GM23248 (cell line): ENCODE results near the gene USP6NL. TPM values are rescaled to one million over a fixed set of nuclear protein-coding genes. Genes with fewer than 3 reads are reported as not detected.
A peak's percentile ranks its signal among the peaks of the same experiment; 100 is the strongest.

Experiments
- DNase-seq: peaks from one replicate; pipeline ENCODE4 v3.0.0-alpha.2; 2015
- H2AFZ ChIP-seq: fragments of 200-600 bp; sonication (generic); 2 replicates; pipeline ENCODE4 v1.6.1; 2016; ENCODE audit warnings: antibody characterized with exemption
- H3F3A ChIP-seq: fragments of 200-600 bp; sonication (generic); 2 replicates; pipeline ENCODE4 v1.6.1; 2016; ENCODE audit warnings: mild to moderate bottlenecking, antibody characterized with exemption, mixed run types; ENCODE audit not compliant: insufficient read depth
- H3K27ac ChIP-seq: fragments of 200-600 bp; sonication (generic); 2 replicates; pipeline ENCODE4 v1.5.1; 2016; ENCODE audit warnings: mild to moderate bottlenecking
- H3K27me3 ChIP-seq: fragments of 200-600 bp; sonication (generic); replicated peaks from 2 replicates; pipeline ENCODE4 v1.6.1; 2016; ENCODE audit warnings: mild to moderate bottlenecking; ENCODE audit not compliant: insufficient read depth
- H3K36me3 ChIP-seq: fragments of 200-600 bp; sonication (generic); 2 replicates; pipeline ENCODE4 v1.6.1; 2016; ENCODE audit warnings: low read depth, mild to moderate bottlenecking
- H3K4me1 ChIP-seq: fragments of 200-600 bp; sonication (generic); 2 replicates; pipeline ENCODE4 v1.6.1; 2016; ENCODE audit warnings: mild to moderate bottlenecking; ENCODE audit not compliant: insufficient read depth
- H3K4me2 ChIP-seq: fragments of 200-600 bp; sonication (generic); one replicate; pipeline ENCODE4 v1.6.1; 2016; ENCODE audit warnings: mild to moderate bottlenecking; ENCODE audit not compliant: unreplicated experiment
- H3K4me3 ChIP-seq: fragments of 200-600 bp; sonication (generic); 2 replicates; pipeline ENCODE4 v1.5.1; 2016; ENCODE audit warnings: mild to moderate bottlenecking
- H3K79me2 ChIP-seq: fragments of 200-600 bp; sonication (generic); 2 replicates; pipeline ENCODE4 v1.6.1; 2016; ENCODE audit warnings: mild to moderate bottlenecking; ENCODE audit not compliant: insufficient read depth
- H3K9ac ChIP-seq: fragments of 200-600 bp; sonication (generic); 2 replicates; pipeline ENCODE4 v1.6.1; 2016; ENCODE audit warnings: mild to moderate bottlenecking
- H3K9me2 ChIP-seq: fragments of 200-600 bp; sonication (generic); 2 replicates; pipeline ENCODE4 v1.6.1; 2016; ENCODE audit warnings: mixed run types, mild to moderate bottlenecking, moderate library complexity; ENCODE audit not compliant: insufficient read depth
- H3K9me3 ChIP-seq: fragments of 200-600 bp; sonication (generic); one replicate; pipeline ENCODE4 v1.6.1; 2017; ENCODE audit warnings: low read depth
- H4K20me1 ChIP-seq: fragments of 200-600 bp; sonication (generic); 2 replicates; pipeline ENCODE4 v1.6.0; 2016; ENCODE audit not compliant: insufficient read depth
- EZH2 ChIP-seq: fragments of 200-600 bp; sonication (generic); IDR thresholded peaks from 2 replicates; pipeline ENCODE4 v1.6.1; 2018; ENCODE audit warnings: antibody characterized with exemption, mild to moderate bottlenecking; ENCODE audit not compliant: insufficient read depth, poor library complexity, severe bottlenecking
- EZH2phosphoT487 ChIP-seq: fragments of 200-600 bp; sonication (generic); IDR thresholded peaks from 2 replicates; pipeline ENCODE4 v1.6.1; 2018; ENCODE audit warnings: antibody characterized with exemption, moderate library complexity, mild to moderate bottlenecking, low read depth; ENCODE audit not compliant: insufficient read depth
- WGBS, 2 experiments: methylation state at CpG; one replicate each; pipeline ENCODE4 v1.1.6; 2015 to 2017; ENCODE audit warnings: low lambda C conversion rate in 2 of 2, low coverage in 1 of 2; ENCODE audit errors: missing lambda C conversion rate in 2 of 2; 5-methylcytosine and 5-hydroxymethylcytosine counted together
- in situ Hi-C: fragments of 300-500 bp; cut with MboI; formaldehyde crosslinking; loops from 2 replicates; pipeline ENCODE4 v1.15.0; 2020
- polyA plus RNA-seq: library from polyadenylated mRNA; unstranded; fragments of >200 nt; fragmentation: Nextera tagmentation; extraction: Ambion mirVana; gene quantifications from 2 replicates; pipeline ENCODE4 v1.2.1, GENCODE V29; 2016
- total RNA-seq: library from RNA; depleted of rRNA; stranded (reverse); fragments of >200 nt; shearing (Covaris generic); gene quantifications from 2 replicates; pipeline ENCODE4 v1.2.3, GENCODE V29; 2014

The USP6NL gene
- total and polyA plus RNA-seq, 2 experiments from 2014 or later: 4.4 to 9.2 TPM

- in situ Hi-C loops: no loop called here
- Histone ChIP-seq H4K20me1 (no peaks in the 10 kb centered on the region), H3K79me2 (no peaks in the 10 kb centered on the region; the same call in 1 of the 2 replicates), H3K9me3 (no peaks in the 10 kb centered on the region), H3K27me3 (no peaks in the 10 kb centered on the region), H3F3A (peaks cover 18% of the 10 kb centered on the region; the same call in 1 of the 2 replicates), H3K9ac (no peak overlapping the region), H3K4me1 (peaks cover 13% of the 10 kb centered on the region), H3K4me3 (no peak overlapping the region), H3K27ac (0 out of 2 replicates have a peak overlapping the region, but pooled peaks have one; percentile 14), H2AFZ (no peak overlapping the region), H3K36me3 (no peaks in the 10 kb centered on the region), H3K4me2 (peak overlapping the region; percentile 24), H3K9me2 (no peaks in the 10 kb centered on the region)
- WGBS, 2 experiments: 96 to 98% methylated on average over 8 of the region's 8 CpGs
- TF ChIP-seq EZH2phosphoT487: no peak
- no peak for TF ChIP-seq EZH2
- DNase-seq: no peak
Observed at GRCh38 chr10:11538834-11539190, 72.6 kb downstream of the USP6NL start.

DNA sequence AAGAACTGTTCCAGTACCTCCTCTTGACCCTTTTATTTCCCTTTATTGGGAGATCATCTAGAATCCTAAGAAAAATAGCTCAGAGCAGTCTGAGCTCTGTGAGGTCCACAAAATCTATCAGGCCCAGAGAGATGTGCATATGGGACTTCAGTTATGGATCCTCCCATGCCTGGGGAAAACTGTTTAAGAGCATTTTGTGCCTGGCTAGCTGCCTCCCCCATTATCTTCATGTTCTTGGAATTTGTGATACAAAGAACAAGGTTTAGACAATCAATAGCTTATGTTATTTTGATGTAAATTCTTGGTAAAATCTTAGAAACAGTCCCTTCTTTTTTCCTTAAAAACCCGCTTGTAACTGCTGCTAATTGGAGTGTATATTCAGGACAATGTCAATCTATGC lies 75.2 kb downstream of the USP6NL start:
- no peak for DNase-seq
- H3K9me3 ChIP-seq: no peaks in the 10 kb centered on the region
- H2AFZ ChIP-seq: no peak overlapping the region
- 95 to 97% methylated on average over 1 of the region's 1 CpG for WGBS, 2 experiments
- H3K4me2 ChIP-seq: no peak overlapping the region
- TF ChIP-seq EZH2 (no peak), EZH2phosphoT487 (no peak)
- peaks cover 13% of the 10 kb centered on the region for H3K4me1 ChIP-seq
- in situ Hi-C loops: no loop called here
- H3K36me3 ChIP-seq: no peaks in the 10 kb centered on the region
- H3K27me3 ChIP-seq: no peaks in the 10 kb centered on the region
- no peaks in the 10 kb centered on the region for H4K20me1 ChIP-seq
- no peak overlapping the region for H3K4me3 ChIP-seq
- H3K9ac ChIP-seq: no peak overlapping the region
- no peaks in the 10 kb centered on the region for H3K9me2 ChIP-seq
- no peak overlapping the region for H3K27ac ChIP-seq
- no peaks in the 10 kb centered on the region; the same call in 1 of the 2 replicates for H3K79me2 ChIP-seq
- peaks cover 18% of the 10 kb centered on the region; the same call in 1 of the 2 replicates for H3F3A ChIP-seq

DNA sequence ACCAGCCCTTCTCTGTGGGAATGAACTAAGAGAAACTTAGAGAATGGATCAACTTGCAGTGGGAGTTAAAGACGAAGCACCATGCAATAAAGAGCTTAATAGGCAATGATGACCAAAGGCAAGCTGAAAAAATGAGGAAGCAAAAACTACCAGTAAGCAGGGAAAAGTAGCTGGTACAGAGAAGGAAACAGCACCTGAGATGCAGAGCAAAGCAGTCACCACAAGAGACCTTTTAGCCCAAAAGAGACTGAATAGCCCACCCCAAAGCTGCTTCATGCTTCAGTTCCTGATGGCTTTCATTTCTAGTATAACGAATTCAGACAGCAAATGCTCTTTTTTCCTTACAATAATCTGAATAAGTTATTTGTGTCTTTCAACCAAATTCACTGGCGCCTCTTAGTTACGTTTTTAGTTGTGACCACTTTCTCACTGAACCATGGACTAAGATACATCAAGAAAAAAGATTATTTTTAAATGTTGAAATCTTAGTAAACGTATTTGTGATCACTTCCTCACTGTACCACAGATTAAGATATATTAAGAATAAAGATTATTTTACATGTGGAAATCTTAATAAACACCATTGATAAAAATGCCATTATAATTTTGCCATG lies 76.0 kb downstream of the USP6NL start:
- H3K4me3 ChIP-seq: no peak overlapping the region
- peaks cover 14% of the 10 kb centered on the region; the same call in 1 of the 2 replicates for H3F3A ChIP-seq
- TF ChIP-seq EZH2: no peak
- TF ChIP-seq EZH2phosphoT487: no peak
- no peaks in the 10 kb centered on the region for H3K9me2 ChIP-seq
- H3K79me2 ChIP-seq: no peaks in the 10 kb centered on the region; the same call in 1 of the 2 replicates
- no peaks in the 10 kb centered on the region for H4K20me1 ChIP-seq
- in situ Hi-C loops: no loop called here
- H3K9ac ChIP-seq: no peak overlapping the region
- H2AFZ ChIP-seq: no peak overlapping the region
- no peaks in the 10 kb centered on the region for H3K27me3 ChIP-seq
- DNase-seq: no peak
- H3K4me2 ChIP-seq: no peak overlapping the region
- peaks cover 13% of the 10 kb centered on the region for H3K4me1 ChIP-seq
- no peak overlapping the region for H3K27ac ChIP-seq
- 95% methylated on average over 5 of the region's 5 CpGs for WGBS, 2 experiments
- no peaks in the 10 kb centered on the region for H3K9me3 ChIP-seq
- H3K36me3 ChIP-seq: no peaks in the 10 kb centered on the region

DNA sequence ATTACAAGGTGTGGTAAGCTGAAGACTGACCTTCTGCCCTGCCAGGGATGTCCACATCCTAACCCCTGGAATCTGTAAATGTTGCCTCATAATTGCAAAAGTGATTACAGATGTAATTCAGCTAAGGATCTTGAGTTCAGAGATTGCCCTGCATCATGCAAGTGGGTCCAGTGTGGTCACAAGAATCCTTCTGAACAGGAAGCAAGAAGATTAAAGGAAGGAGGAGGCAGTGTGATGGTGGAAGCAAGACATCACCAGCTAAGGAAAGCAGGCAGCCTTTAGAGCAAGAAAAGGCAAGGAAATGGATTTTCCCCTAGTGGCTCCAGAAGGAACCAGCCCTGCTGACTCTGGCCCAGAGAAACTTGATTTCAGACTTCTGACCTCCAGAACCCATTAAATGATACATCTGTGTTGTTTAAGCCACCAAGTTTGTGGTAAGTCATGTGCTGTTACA lies 78.1 kb downstream of the USP6NL start:
- H3K4me3 ChIP-seq: no peak overlapping the region
- no peak overlapping the region for H2AFZ ChIP-seq
- no peaks in the 10 kb centered on the region for H4K20me1 ChIP-seq
- no peaks in the 10 kb centered on the region for H3K9me3 ChIP-seq
- H3K9me2 ChIP-seq: no peaks in the 10 kb centered on the region
- H3F3A ChIP-seq: no peaks in the 10 kb centered on the region
- no peak overlapping the region for H3K27ac ChIP-seq
- H3K79me2 ChIP-seq: no peaks in the 10 kb centered on the region; the same call in 1 of the 2 replicates
- H3K4me1 ChIP-seq: no peaks in the 10 kb centered on the region
- H3K9ac ChIP-seq: no peak overlapping the region
- no peaks in the 10 kb centered on the region for H3K27me3 ChIP-seq
- peak; percentile 38 for DNase-seq
- TF ChIP-seq EZH2 (no peak), EZH2phosphoT487 (no peak)
- no peaks in the 10 kb centered on the region for H3K36me3 ChIP-seq
- no peak overlapping the region for H3K4me2 ChIP-seq
- in situ Hi-C loops: no loop called here

- no peak overlapping the region for H3K4me2 ChIP-seq
- no peaks in the 10 kb centered on the region for H3K9me3 ChIP-seq
- no peaks in the 10 kb centered on the region; the same call in 1 of the 2 replicates for H3K79me2 ChIP-seq
- 95 to 99% methylated on average over 4 of the region's 4 CpGs for whole genome bisulfite sequencing, 2 experiments
- no peaks in the 10 kb centered on the region for H3K4me1 ChIP-seq
- no peak overlapping the region for H3K9ac ChIP-seq
- H3K36me3 ChIP-seq: no peaks in the 10 kb centered on the region
- no peak for DNase-seq
- TF ChIP-seq EZH2phosphoT487 (no peak), EZH2 (no peak)
- no peak overlapping the region for H3K4me3 ChIP-seq
- H2AFZ ChIP-seq: no peak overlapping the region
- H3K27ac ChIP-seq: no peak overlapping the region
- no peaks in the 10 kb centered on the region for H4K20me1 ChIP-seq
- in situ Hi-C loops: no loop called here
- H3K9me2 ChIP-seq: no peaks in the 10 kb centered on the region
- H3F3A ChIP-seq: no peaks in the 10 kb centered on the region
- no peaks in the 10 kb centered on the region for H3K27me3 ChIP-seq
Observed at GRCh38 chr10:11532306-11532705, 79.1 kb downstream of the USP6NL start.
